Neural cell (in vitro differentiated cells): ENCODE measurements around the gene CFAP100. TPM values are rescaled to one million over a fixed set of nuclear protein-coding genes. Genes with fewer than 3 reads are reported as not detected.

Source experiments
- H2AFZ ChIP-seq: fragments of 200-600, 300-800 bp; sonication (generic), shearing (Covaris generic); 2 replicates; pipeline ENCODE4 v1.6.0; 2014; ENCODE audit warnings: low read depth, mild to moderate bottlenecking, antibody characterized with exemption, low read length, moderate library complexity
- H3F3A ChIP-seq: fragments of 200-600 bp; shearing (Covaris generic); 2 replicates; pipeline ENCODE4 v1.6.1; 2016; ENCODE audit warnings: mild to moderate bottlenecking, moderate library complexity, mixed read lengths, antibody characterized with exemption, low read length; ENCODE audit not compliant: insufficient read depth, poor library complexity, severe bottlenecking
- H3K27ac ChIP-seq: fragments of 200-600, 300-800 bp; sonication (generic), shearing (Covaris generic); 2 replicates; pipeline ENCODE4 v1.5.1; 2014; ENCODE audit warnings: mild to moderate bottlenecking, low read length, moderate library complexity
- H3K27me3 ChIP-seq: fragments of 300-800, 200-600 bp; sonication (generic), shearing (Covaris generic); 2 replicates; pipeline ENCODE4 v1.6.0; 2014; ENCODE audit warnings: mild to moderate bottlenecking, low read depth, low read length, moderate library complexity; ENCODE audit not compliant: insufficient read depth
- H3K36me3 ChIP-seq: fragments of 300-800, 200-600 bp; sonication (generic), shearing (Covaris generic); 2 replicates; pipeline ENCODE4 v1.5.1; 2014; ENCODE audit warnings: mild to moderate bottlenecking, antibody characterized with exemption, low read length, moderate library complexity; ENCODE audit not compliant: insufficient read depth
- H3K4me2 ChIP-seq: fragments of 300-800, 200-600 bp; sonication (generic), shearing (Covaris generic); 2 replicates; pipeline ENCODE4 v1.6.0; 2014; ENCODE audit warnings: mild to moderate bottlenecking, low read length
- H3K4me3 ChIP-seq: fragments of 300-800, 200-600 bp; sonication (generic), shearing (Covaris generic); 2 replicates; pipeline ENCODE4 v1.5.1; 2014; ENCODE audit warnings: mild to moderate bottlenecking, low read length, moderate library complexity
- H3K79me2 ChIP-seq: fragments of 200-600 bp; shearing (Covaris generic); replicated peaks from 2 replicates; pipeline ENCODE4 v1.6.0; 2014; ENCODE audit warnings: mild to moderate bottlenecking, low read length, moderate library complexity; ENCODE audit not compliant: insufficient read depth
- H3K9ac ChIP-seq: fragments of 300-800, 200-600 bp; sonication (generic), shearing (Covaris generic); 2 replicates; pipeline ENCODE4 v1.6.1; 2016; ENCODE audit warnings: mild to moderate bottlenecking, low read length, mixed read lengths
- H3K9me2 ChIP-seq: fragments of 200-600 bp; shearing (Covaris generic); 2 replicates; pipeline ENCODE4 v1.6.1; 2016; ENCODE audit warnings: mild to moderate bottlenecking, low read length, mixed read lengths; ENCODE audit not compliant: insufficient read depth
- H3K9me3 ChIP-seq: fragments of 200-600, 300-800 bp; sonication (generic), shearing (Covaris generic); 2 replicates; pipeline ENCODE4 v1.6.1; 2016; ENCODE audit warnings: mild to moderate bottlenecking, mixed run types, low read length, moderate library complexity, mixed read lengths
- H4K20me1 ChIP-seq: fragments of 200-600 bp; shearing (Covaris generic); 2 replicates; pipeline ENCODE4 v1.6.1; 2016; ENCODE audit warnings: mild to moderate bottlenecking, mixed run types; ENCODE audit not compliant: insufficient read depth
- CTCF ChIP-seq: fragments of 450-650 bp; IDR thresholded peaks from 2 replicates; pipeline ENCODE4 v1.5.1; 2014; ENCODE audit warnings: antibody characterized with exemption, mild to moderate bottlenecking, moderate library complexity; ENCODE audit not compliant: poor library complexity, severe bottlenecking
- EP300 ChIP-seq: fragments of 450-650 bp; conservative IDR thresholded peaks from 2 replicates; pipeline ENCODE4 v1.6.1; 2014; ENCODE audit warnings: antibody characterized with exemption, mild to moderate bottlenecking, moderate library complexity; ENCODE audit not compliant: poor library complexity, severe bottlenecking
- EZH2 ChIP-seq: fragments of 200-600, 300-800 bp; shearing (Covaris generic), sonication (generic); IDR thresholded peaks from 2 replicates; pipeline ENCODE4 v1.6.1; 2014; ENCODE audit warnings: antibody characterized with exemption, low read length, borderline replicate concordance, mild to moderate bottlenecking; ENCODE audit not compliant: insufficient read depth, poor library complexity, severe bottlenecking
- MXI1 ChIP-seq: fragments of 450-650 bp; conservative IDR thresholded peaks from 2 replicates; pipeline ENCODE4 v1.6.1; 2014; ENCODE audit warnings: antibody characterized with exemption, mild to moderate bottlenecking; ENCODE audit not compliant: poor library complexity, severe bottlenecking
- POLR2AphosphoS5 ChIP-seq: IDR thresholded peaks from 2 replicates; pipeline ENCODE4 v1.6.1; 2012
- RAD21 ChIP-seq: fragments of 450-650 bp; conservative IDR thresholded peaks from 2 replicates; pipeline ENCODE4 v1.6.1; 2014; ENCODE audit warnings: antibody characterized with exemption, mild to moderate bottlenecking, moderate library complexity
- REST ChIP-seq: IDR thresholded peaks from 2 replicates; pipeline ENCODE4 v1.6.1; 2012; ENCODE audit warnings: borderline replicate concordance
- SMC3 ChIP-seq: fragments of 450-650 bp; conservative IDR thresholded peaks from 2 replicates; pipeline ENCODE4 v1.6.1; 2014; ENCODE audit warnings: antibody characterized with exemption, mild to moderate bottlenecking, moderate library complexity; ENCODE audit not compliant: poor library complexity
- TAF1 ChIP-seq: IDR thresholded peaks from 2 replicates; pipeline ENCODE4 v1.6.1; 2012; ENCODE audit warnings: low read depth
- polyA plus RNA-seq: library from polyadenylated mRNA; depleted of rRNA; stranded (reverse); fragments of >200 nt; gene quantifications from 2 replicates; pipeline ENCODE4 v1.2.3, GENCODE V29; 2014

CFAP100 gene
- polyA plus RNA-seq, 1 donor from 2014 or later: not detected

GRCh38 chr3:126452213-126452612, 57.5 kb downstream of the CFAP100 start:
- Histone ChIP-seq H3K4me3 (no peak overlapping the region), H3K36me3 (peaks cover 8% of the 10 kb centered on the region), H3K9me3 (no peaks in the 10 kb centered on the region), H3K4me2 (no peak overlapping the region), H3K79me2 (peaks cover 3% of the 10 kb centered on the region), H3F3A (no peaks in the 10 kb centered on the region), H2AFZ (no peak overlapping the region), H3K9me2 (no peaks in the 10 kb centered on the region), H3K27me3 (no peaks in the 10 kb centered on the region), H3K27ac (no peak overlapping the region), H4K20me1 (no peaks in the 10 kb centered on the region), H3K9ac (no peak overlapping the region)
- TF ChIP-seq MXI1 (no peak), SMC3 (no peak), TAF1 (no peak), EZH2 (no peak), REST (no peak), CTCF (no peak), RAD21 (no peak), EP300 (no peak), POLR2AphosphoS5 (no peak)

- H3K9ac ChIP-seq: no peak overlapping the region
- H3K36me3 ChIP-seq: peaks cover 13% of the 10 kb centered on the region
- H3K27me3 ChIP-seq: no peaks in the 10 kb centered on the region
- H3K4me3 ChIP-seq: no peak overlapping the region
- H3K79me2 ChIP-seq: peaks cover 3% of the 10 kb centered on the region
- H3K4me2 ChIP-seq: no peak overlapping the region
- H2AFZ ChIP-seq: no peak overlapping the region
- no peaks in the 10 kb centered on the region for H3K9me2 ChIP-seq
- TF ChIP-seq POLR2AphosphoS5: no peak
- TF ChIP-seq EP300: no peak
- no peak for TF ChIP-seq RAD21
- no peak for TF ChIP-seq MXI1
- TF ChIP-seq REST: no peak
- TF ChIP-seq CTCF: no peak
- no peak for TF ChIP-seq EZH2
- H3K9me3 ChIP-seq: no peaks in the 10 kb centered on the region
- no peak overlapping the region for H3K27ac ChIP-seq
- no peaks in the 10 kb centered on the region for H3F3A ChIP-seq
- no peaks in the 10 kb centered on the region for H4K20me1 ChIP-seq
Observed at GRCh38 chr3:126454025-126454424, 59.3 kb downstream of the CFAP100 start.
